Thoracic aorta (tissue), 2 donors: Measurements from ENCODE around the gene CMTM1. TPM values are rescaled to one million over a fixed set of nuclear protein-coding genes. Genes with fewer than 3 reads are reported as not detected.

Source experiments
- ATAC-seq: fragments of 150-250 bp; one replicate; pipeline ENCODE4 v1.8.0; 2017; ENCODE audit warnings: low read depth; ENCODE audit not compliant: insufficient number of reproducible peaks, low FRiP score
- DNase-seq: peaks from one replicate; pipeline ENCODE4 v3.0.0-alpha.2; 2020; ENCODE audit warnings: low spot score
- H3K27ac ChIP-seq, 2 donors: fragments of 200-600 bp; sonication (generic); 1 replicate in 1 of 2; 2 replicates in 1 of 2; pipeline ENCODE4 v1.5.1; 2016; ENCODE audit warnings: mild to moderate bottlenecking in 2 of 2, moderate library complexity in 2 of 2
- H3K27me3 ChIP-seq: fragments of 200-600 bp; sonication (generic); replicated peaks from 2 replicates; pipeline ENCODE4 v1.6.0; 2016; ENCODE audit warnings: mild to moderate bottlenecking; ENCODE audit not compliant: insufficient read depth
- H3K36me3 ChIP-seq: fragments of 200-600 bp; sonication (generic); one replicate; pipeline ENCODE4 v1.5.1; 2016
- H3K4me1 ChIP-seq, 2 donors: fragments of 200-600 bp; sonication (generic); 1 replicate in 1 of 2; 2 replicates in 1 of 2; pipeline versions ENCODE4 v1.5.1 to v1.6.0; 2016; ENCODE audit warnings: low read depth in 2 of 2, mild to moderate bottlenecking in 1 of 2; ENCODE audit not compliant: control insufficient read depth in 1 of 2
- H3K4me3 ChIP-seq: fragments of 200-600 bp; sonication (generic); 2 replicates; pipeline ENCODE4 v1.5.1; 2016; ENCODE audit warnings: mild to moderate bottlenecking
- H3K9me3 ChIP-seq: fragments of 200-600 bp; sonication (generic); 2 replicates; pipeline ENCODE4 v1.5.1; 2016
- CTCF ChIP-seq: fragments of 200-600 bp; sonication (generic); IDR thresholded peaks from one replicate; pipeline ENCODE4 v1.5.1; 2019; ENCODE audit warnings: antibody characterized with exemption
- total RNA-seq, 2 donors: library from RNA; depleted of rRNA; stranded (reverse); fragments of >200 nt; gene quantifications; one replicate each; pipeline versions ENCODE4 v1.1.0 to v1.2.3, GENCODE V29; 2016

Gene CMTM1
- total RNA-seq, 2 donors from 2014 or later: 0.81 to 7.5 TPM

GRCh38 chr16:66529475-66529874 is 36.8 kb upstream of the CMTM1 start:
- H3K36me3 ChIP-seq: peaks cover 57% of the 10 kb centered on the region
- TF ChIP-seq CTCF: no peak
- no peak overlapping the region for H3K27ac ChIP-seq
- no peaks in the 10 kb centered on the region for H3K27me3 ChIP-seq
- ATAC-seq: no peak
- H3K9me3 ChIP-seq: no peaks in the 10 kb centered on the region
- H3K4me3 ChIP-seq: no peak overlapping the region
- DNase-seq: no peak
- no peaks in the 10 kb centered on the region for H3K4me1 ChIP-seq

GRCh38 chr16:66534376-66534799 is 31.9 kb upstream of the CMTM1 start:
- H3K36me3 ChIP-seq: peaks cover 42% of the 10 kb centered on the region

GRCh38 chr16:66536525-66536924 is 29.7 kb upstream of the CMTM1 start:
- Histone ChIP-seq H3K36me3 (peaks cover 23% of the 10 kb centered on the region), H3K27me3 (no peaks in the 10 kb centered on the region), H3K4me3 (no peak overlapping the region), H3K9me3 (no peaks in the 10 kb centered on the region), H3K27ac (no peak overlapping the region), H3K4me1 (no peaks in the 10 kb centered on the region)
- TF ChIP-seq CTCF: no peak
- ATAC-seq (no peak), DNase-seq (no peak)

More at GRCh38 chr16:66534376-66534799, 31.9 kb upstream of the CMTM1 start:
- Histone ChIP-seq H3K4me1 (no peaks in the 10 kb centered on the region), H3K9me3 (no peaks in the 10 kb centered on the region), H3K27me3 (no peaks in the 10 kb centered on the region), H3K4me3 (no peak overlapping the region), H3K27ac (no peak overlapping the region)
- no peak for ATAC-seq
- TF ChIP-seq CTCF: no peak
- no peak for DNase-seq

- H3K9me3 ChIP-seq: no peaks in the 10 kb centered on the region
- ATAC-seq: no peak
- no peak for DNase-seq
- TF ChIP-seq CTCF: no peak
- no peaks in the 10 kb centered on the region for H3K4me1 ChIP-seq
- H3K27ac ChIP-seq: no peak overlapping the region
- no peaks in the 10 kb centered on the region for H3K27me3 ChIP-seq
- H3K4me3 ChIP-seq: no peak overlapping the region
- peaks cover 23% of the 10 kb centered on the region for H3K36me3 ChIP-seq
Observed at GRCh38 chr16:66537236-66537635, 29.0 kb upstream of the CMTM1 start.

GRCh38 chr16:66538910-66539309 is 27.3 kb upstream of the CMTM1 start:
- Histone ChIP-seq H3K36me3 (peaks cover 25% of the 10 kb centered on the region), H3K9me3 (no peaks in the 10 kb centered on the region), H3K27ac (no peak overlapping the region), H3K4me3 (no peak overlapping the region), H3K4me1 (no peaks in the 10 kb centered on the region), H3K27me3 (no peaks in the 10 kb centered on the region)
- no peak for DNase-seq
- no peak for TF ChIP-seq CTCF
- no peak for ATAC-seq
